Tibial nerve (tissue), 4 donors: ENCODE data around the gene DNAH10. TPM values are rescaled to one million over a fixed set of nuclear protein-coding genes. Genes with fewer than 3 reads are reported as not detected.

ENCODE experiments used
- DNase-seq, 2 donors: peaks; one replicate each; pipeline ENCODE4 v3.0.0-alpha.2; 2019; ENCODE audit warnings: low spot score in 2 of 2
- H3K27ac ChIP-seq, 4 donors: fragments of 200-600 bp; sonication (generic) in 3 of 4; one replicate each; pipeline ENCODE4 v1.5.1; 2017 to 2019; ENCODE audit warnings: mild to moderate bottlenecking in 1 of 4
- H3K27me3 ChIP-seq, 2 donors: fragments of 200-600 bp; sonication (generic) in 1 of 2; one replicate each; pipeline versions ENCODE4 v1.5.1 to v1.6.0; 2017 to 2019
- H3K36me3 ChIP-seq, 3 donors: fragments of 200-600 bp; sonication (generic); one replicate each; pipeline ENCODE4 v1.5.1; 2018 to 2019
- H3K4me1 ChIP-seq, 4 donors: fragments of 200-600 bp; sonication (generic) in 3 of 4; one replicate each; pipeline ENCODE4 v1.5.1; 2017 to 2019
- H3K4me3 ChIP-seq, 4 donors: fragments of 200-600 bp; sonication (generic) in 3 of 4; one replicate each; pipeline ENCODE4 v1.5.1; 2017 to 2019; ENCODE audit warnings: mild to moderate bottlenecking in 1 of 4, moderate library complexity in 1 of 4
- H3K9me3 ChIP-seq, 4 donors: fragments of 200-600 bp; sonication (generic) in 3 of 4; one replicate each; pipeline ENCODE4 v1.5.1; 2017 to 2019
- EP300 ChIP-seq, 2 donors: sonication (generic); formaldehyde crosslinking; IDR thresholded peaks; one replicate each; pipeline ENCODE4 v1.6.1; 2017; ENCODE audit warnings: antibody characterized with exemption in 2 of 2, mild to moderate bottlenecking in 1 of 2
- POLR2A ChIP-seq, 2 donors: fragments of 450-650 bp; IDR thresholded peaks; one replicate each; pipeline ENCODE4 v1.6.1; 2017; ENCODE audit warnings: antibody characterized with exemption in 2 of 2, mild to moderate bottlenecking in 2 of 2, moderate library complexity in 2 of 2
- WGBS, 2 donors: methylation state at CpG; one replicate each; pipeline ENCODE4 v1.1.5; 2018; 5-methylcytosine and 5-hydroxymethylcytosine counted together
- total RNA-seq, 4 donors: library from RNA; depleted of rRNA; stranded (reverse); fragments of >200 nt; gene quantifications; one replicate each; pipeline ENCODE4 v1.1.0, GENCODE V29; 2016
- TF ChIP-seq, protein P1 (sequence below), 5 experiments: fragments of 200-600 bp in 3 of 5; fragments of 450-650 bp in 2 of 5; sonication (generic) in 3 of 5; IDR thresholded peaks; one replicate each; pipeline ENCODE4 v1.5.1; 2016 to 2019; ENCODE audit warnings: antibody characterized with exemption in 5 of 5, mild to moderate bottlenecking in 3 of 5, moderate library complexity in 2 of 5

The DNAH10 gene
- total RNA-seq, 4 donors from 2014 or later = 3.1 TPM; not detected in 3

DNA sequence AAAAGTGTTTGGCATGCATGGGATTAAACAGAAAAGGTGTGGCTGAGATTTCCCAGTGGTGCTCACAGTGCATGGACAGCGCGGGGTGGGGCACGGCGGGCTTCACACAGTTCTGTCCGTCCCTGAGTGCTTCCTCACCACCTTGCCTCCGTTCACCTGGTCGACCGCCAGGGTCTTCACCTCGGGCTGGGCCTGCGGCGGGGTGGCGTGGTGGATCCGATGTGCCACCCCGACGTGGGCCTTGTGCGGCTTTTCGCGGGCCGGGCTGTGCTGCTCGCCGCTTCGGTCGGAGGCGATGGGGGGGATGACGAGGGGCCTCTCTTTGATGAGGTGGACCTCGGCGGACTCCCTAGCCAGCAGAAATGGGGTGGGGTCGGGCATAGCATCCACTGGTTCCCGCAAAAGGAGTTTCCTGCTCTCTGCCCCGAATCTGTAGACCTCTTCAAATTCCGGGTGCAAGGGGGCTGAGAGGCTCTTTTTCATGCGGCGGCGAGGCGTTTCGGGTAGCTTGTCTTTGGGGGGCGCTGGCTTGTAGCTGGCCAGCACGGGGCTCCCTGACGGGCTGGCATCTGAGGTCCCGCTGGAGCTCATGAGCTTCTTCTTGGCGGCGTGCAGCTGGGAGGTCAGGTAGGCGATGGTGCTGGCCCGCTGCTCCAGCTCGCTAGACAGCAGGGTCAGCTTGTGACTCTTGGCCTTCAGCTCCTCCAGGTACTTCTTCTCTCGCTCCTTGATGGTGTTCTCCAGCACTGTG, 175.0 kb downstream of the DNAH10 start:
- 92 to 96% methylated on average over 46 of the region's 46 CpGs for WGBS, 2 donors
- peaks cover 0 to 79% (median 4%) of the 10 kb centered on the region in 3 donors for H3K36me3 ChIP-seq

DNA sequence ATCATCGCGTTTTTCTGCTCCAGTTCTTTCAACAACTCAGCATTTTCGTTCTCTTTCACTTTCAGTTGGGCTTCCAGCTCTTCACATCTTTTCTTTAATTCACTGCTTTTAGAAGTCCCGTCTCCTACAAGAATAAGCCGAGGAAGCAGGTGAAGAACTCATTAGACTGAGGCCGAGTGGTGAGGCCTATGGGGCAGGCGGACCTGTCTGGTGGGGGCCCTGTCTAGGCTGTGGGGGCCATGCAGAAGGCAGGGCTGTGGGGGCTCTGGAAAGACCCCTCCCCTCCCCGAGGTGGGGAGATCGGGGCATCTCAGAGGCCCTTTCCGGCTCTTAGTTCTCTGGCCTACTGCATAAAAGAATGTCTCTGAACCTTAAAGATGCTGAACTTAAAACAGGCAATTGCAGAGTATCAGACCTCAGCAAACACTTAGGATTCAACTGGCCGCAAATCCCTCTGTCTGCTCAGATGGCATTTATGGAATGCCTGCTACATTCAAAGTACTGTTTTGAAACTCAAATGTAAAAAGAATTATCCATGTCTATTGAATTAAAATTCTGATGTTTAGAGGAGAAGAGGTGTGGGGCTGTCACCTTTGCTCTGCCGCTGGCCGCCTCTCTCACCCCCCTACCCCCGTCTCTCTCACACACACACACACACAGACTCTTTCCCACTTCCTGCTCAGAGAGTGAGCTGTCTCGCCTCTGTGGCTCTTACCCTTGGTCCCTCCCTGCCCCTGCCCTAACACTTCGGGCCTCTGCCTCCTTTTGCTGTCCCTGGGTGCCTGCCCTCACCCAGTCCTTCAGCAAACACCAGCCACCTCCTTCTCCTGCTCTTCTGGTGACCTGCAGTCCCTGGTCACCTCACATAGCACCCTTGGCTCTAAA, 175.8 kb downstream of the DNAH10 start:
- Histone ChIP-seq H3K36me3 (peaks cover 0 to 88% (median 4%) of the 10 kb centered on the region in 3 donors), H3K27me3 (no peaks in the 10 kb centered on the region), H3K9me3 (no peaks in the 10 kb centered on the region), H3K4me3 (no peak overlapping the region), H3K4me1 (peaks cover 0 to 6% (median 0%) of the 10 kb centered on the region in 4 donors), H3K27ac (no peak overlapping the region)
- WGBS, 2 donors = 71 to 73% methylated on average over 16 of the region's 16 CpGs
- no peak for DNase-seq
- TF ChIP-seq POLR2A (IDR thresholded peaks at IDR 0.05) (no peak), EP300 (IDR thresholded peaks at IDR 0.05) (no peak)
- TF ChIP-seq, protein P1, sequence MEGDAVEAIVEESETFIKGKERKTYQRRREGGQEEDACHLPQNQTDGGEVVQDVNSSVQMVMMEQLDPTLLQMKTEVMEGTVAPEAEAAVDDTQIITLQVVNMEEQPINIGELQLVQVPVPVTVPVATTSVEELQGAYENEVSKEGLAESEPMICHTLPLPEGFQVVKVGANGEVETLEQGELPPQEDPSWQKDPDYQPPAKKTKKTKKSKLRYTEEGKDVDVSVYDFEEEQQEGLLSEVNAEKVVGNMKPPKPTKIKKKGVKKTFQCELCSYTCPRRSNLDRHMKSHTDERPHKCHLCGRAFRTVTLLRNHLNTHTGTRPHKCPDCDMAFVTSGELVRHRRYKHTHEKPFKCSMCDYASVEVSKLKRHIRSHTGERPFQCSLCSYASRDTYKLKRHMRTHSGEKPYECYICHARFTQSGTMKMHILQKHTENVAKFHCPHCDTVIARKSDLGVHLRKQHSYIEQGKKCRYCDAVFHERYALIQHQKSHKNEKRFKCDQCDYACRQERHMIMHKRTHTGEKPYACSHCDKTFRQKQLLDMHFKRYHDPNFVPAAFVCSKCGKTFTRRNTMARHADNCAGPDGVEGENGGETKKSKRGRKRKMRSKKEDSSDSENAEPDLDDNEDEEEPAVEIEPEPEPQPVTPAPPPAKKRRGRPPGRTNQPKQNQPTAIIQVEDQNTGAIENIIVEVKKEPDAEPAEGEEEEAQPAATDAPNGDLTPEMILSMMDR (IDR thresholded peaks at IDR 0.05) = no peak

More for the DNA sequence above, 175.0 kb downstream of the DNAH10 start:
- no peaks in the 10 kb centered on the region for H3K4me1 ChIP-seq
- H3K27me3 ChIP-seq = no peaks in the 10 kb centered on the region
- no peak for TF ChIP-seq POLR2A (IDR thresholded peaks at IDR 0.05)
- TF ChIP-seq EP300 (IDR thresholded peaks at IDR 0.05) = no peak
- TF ChIP-seq, protein P1 (IDR thresholded peaks at IDR 0.05) = no peak
- no peak for DNase-seq
- H3K4me3 ChIP-seq = no peak overlapping the region
- no peak overlapping the region for H3K27ac ChIP-seq
- H3K9me3 ChIP-seq = no peaks in the 10 kb centered on the region

- Histone ChIP-seq H3K9me3 (no peaks in the 10 kb centered on the region), H3K27me3 (no peaks in the 10 kb centered on the region), H3K4me1 (peaks cover 0 to 15% (median 0%) of the 10 kb centered on the region in 4 donors), H3K27ac (no peak overlapping the region), H3K4me3 (no peak overlapping the region), H3K36me3 (peaks cover 0 to 95% (median 4%) of the 10 kb centered on the region in 3 donors)
- TF ChIP-seq, protein P1 (IDR thresholded peaks at IDR 0.05) = no peak
- TF ChIP-seq EP300 (IDR thresholded peaks at IDR 0.05) (no peak), POLR2A (IDR thresholded peaks at IDR 0.05) (no peak)
- DNase-seq = no peak
- whole genome bisulfite sequencing, 2 donors = 81 to 85% methylated on average over 16 of the region's 16 CpGs
Observed at GRCh38 chr12:123938679-123939480, 176.8 kb downstream of the DNAH10 start.

- WGBS, 2 donors = 88 to 93% methylated on average over 15 of the region's 16 CpGs
- H3K27me3 ChIP-seq = no peaks in the 10 kb centered on the region
- no peak overlapping the region for H3K27ac ChIP-seq
- no peaks in the 10 kb centered on the region for H3K9me3 ChIP-seq
- peaks cover 0 to 94% (median 4%) of the 10 kb centered on the region in 3 donors for H3K36me3 ChIP-seq
- TF ChIP-seq EP300 (IDR thresholded peaks at IDR 0.05) (no peak), POLR2A (IDR thresholded peaks at IDR 0.05) (no peak)
- TF ChIP-seq, protein P1 (IDR thresholded peaks at IDR 0.05) = no peak
- H3K4me1 ChIP-seq = peaks cover 0 to 16% (median 0%) of the 10 kb centered on the region in 4 donors
- DNase-seq = no peak
- no peak overlapping the region for H3K4me3 ChIP-seq
Observed at GRCh38 chr12:123939716-123940626, 177.9 kb downstream of the DNAH10 start.
